ENCODE data around the gene AJM1. TPM values are rescaled to one million over a fixed set of nuclear protein-coding genes. Genes with fewer than 3 reads are reported as not detected.

The AJM1 gene
- total RNA-seq, 1 experiment from 2014 or later, result 3.6 TPM

DNA sequence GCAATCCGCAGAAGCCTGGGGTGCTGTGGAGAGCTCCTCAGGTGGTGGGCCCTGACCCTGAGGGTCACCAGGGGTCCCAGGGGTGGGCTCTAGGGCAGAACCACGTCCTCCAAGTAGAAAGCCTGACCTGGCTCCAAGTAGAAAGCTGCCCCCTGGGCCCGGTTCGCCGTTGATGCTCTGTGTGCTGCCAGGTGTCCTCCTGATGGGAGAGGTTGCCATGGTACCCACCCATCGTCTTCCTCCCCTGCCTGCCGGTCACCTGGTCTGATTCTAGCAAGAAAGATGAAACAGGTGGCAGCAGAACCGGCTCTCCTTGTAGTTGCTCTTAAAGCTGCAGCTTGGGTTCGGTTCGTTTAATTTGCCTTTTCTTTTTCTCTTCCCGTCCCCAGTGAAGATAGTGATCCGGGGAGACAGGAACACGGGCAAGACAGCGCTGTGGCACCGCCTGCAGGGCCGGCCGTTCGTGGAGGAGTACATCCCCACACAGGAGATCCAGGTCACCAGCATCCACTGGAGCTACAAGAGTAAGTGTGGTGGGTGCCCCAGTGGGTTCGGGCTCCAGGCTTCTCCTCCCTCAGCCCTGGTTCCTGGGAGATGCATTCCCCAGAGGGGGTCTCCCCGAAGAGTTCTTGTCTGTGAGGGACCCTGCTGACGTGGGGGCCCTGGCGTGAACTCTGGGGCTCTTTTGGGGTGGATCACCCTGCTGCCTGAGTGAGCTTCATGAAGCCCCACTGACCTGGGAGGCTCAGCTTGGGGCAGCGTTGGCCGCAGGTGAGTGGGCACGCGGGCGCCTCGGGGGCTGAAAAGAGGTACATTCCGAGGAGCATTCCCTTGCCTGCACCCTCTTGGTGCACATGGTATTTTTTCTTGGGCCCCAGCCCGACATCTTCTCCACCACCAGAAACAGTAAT lies 18.9 kb upstream of the AJM1 start:
- TF ChIP-seq, protein P1, sequence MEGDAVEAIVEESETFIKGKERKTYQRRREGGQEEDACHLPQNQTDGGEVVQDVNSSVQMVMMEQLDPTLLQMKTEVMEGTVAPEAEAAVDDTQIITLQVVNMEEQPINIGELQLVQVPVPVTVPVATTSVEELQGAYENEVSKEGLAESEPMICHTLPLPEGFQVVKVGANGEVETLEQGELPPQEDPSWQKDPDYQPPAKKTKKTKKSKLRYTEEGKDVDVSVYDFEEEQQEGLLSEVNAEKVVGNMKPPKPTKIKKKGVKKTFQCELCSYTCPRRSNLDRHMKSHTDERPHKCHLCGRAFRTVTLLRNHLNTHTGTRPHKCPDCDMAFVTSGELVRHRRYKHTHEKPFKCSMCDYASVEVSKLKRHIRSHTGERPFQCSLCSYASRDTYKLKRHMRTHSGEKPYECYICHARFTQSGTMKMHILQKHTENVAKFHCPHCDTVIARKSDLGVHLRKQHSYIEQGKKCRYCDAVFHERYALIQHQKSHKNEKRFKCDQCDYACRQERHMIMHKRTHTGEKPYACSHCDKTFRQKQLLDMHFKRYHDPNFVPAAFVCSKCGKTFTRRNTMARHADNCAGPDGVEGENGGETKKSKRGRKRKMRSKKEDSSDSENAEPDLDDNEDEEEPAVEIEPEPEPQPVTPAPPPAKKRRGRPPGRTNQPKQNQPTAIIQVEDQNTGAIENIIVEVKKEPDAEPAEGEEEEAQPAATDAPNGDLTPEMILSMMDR (IDR thresholded peaks at IDR 0.05; ENCODE audit: insufficient read depth in 1 of 2, low read depth in 1 of 2, low read length in 1 of 2, severe bottlenecking in 1 of 2, unreplicated experiment in 1 of 2), result no peak

GRCh38 chr9:136824496-136825225 lies 17.6 kb upstream of the AJM1 start:
- Mint-ChIP-seq H3K4me1 (ENCODE audit: low read depth, unreplicated experiment) (no peaks in the 10 kb centered on the region), H3K27ac (ENCODE audit: unreplicated experiment) (no peak overlapping the region), H3K9me3 (ENCODE audit: unreplicated experiment) (no peaks in the 10 kb centered on the region), H3K27me3 (ENCODE audit: insufficient read depth, unreplicated experiment) (no peaks in the 10 kb centered on the region), H3K4me3 (ENCODE audit: unreplicated experiment) (no peak overlapping the region), H3K36me3 (ENCODE audit: insufficient read depth, unreplicated experiment) (peaks cover 73% of the 10 kb centered on the region)
- POLR2A ChIA-PET, result no interaction called here
- Histone ChIP-seq H3K27me3 (replicated peaks; ENCODE audit: control insufficient read depth, insufficient read depth, low read length) (no peaks in the 10 kb centered on the region), H3K4me1 (no peaks in the 10 kb centered on the region), H3K36me3 (ENCODE audit: control insufficient read depth, insufficient read depth, low read length) (peaks cover 2% of the 10 kb centered on the region), H3K9me3 (no peaks in the 10 kb centered on the region), H3K4me3 (ENCODE audit: low read depth, low read length) (no peak overlapping the region)
- BruUV-seq (replicated peaks), result no TSS peak
- TF ChIP-seq, protein P1 (IDR thresholded peaks at IDR 0.05; ENCODE audit: insufficient read depth in 1 of 2, low read depth in 1 of 2, low read length in 1 of 2, severe bottlenecking in 1 of 2, unreplicated experiment in 1 of 2), result no peak
- DNase-seq, result no peak
- CTCF ChIA-PET, result no interaction called here
- intact Hi-C loops (cut with micrococcal nuclease; ENCODE audit: unreplicated experiment), result no loop called here

More for the DNA sequence above, 18.9 kb upstream of the AJM1 start:
- Histone ChIP-seq H3K27me3 (replicated peaks; ENCODE audit: control insufficient read depth, insufficient read depth, low read length) (no peaks in the 10 kb centered on the region), H3K4me3 (ENCODE audit: low read depth, low read length) (no peak overlapping the region), H3K9me3 (no peaks in the 10 kb centered on the region), H3K4me1 (no peaks in the 10 kb centered on the region), H3K36me3 (ENCODE audit: control insufficient read depth, insufficient read depth, low read length) (no peaks in the 10 kb centered on the region; the same call in 1 of the 2 replicates)
- BruUV-seq (replicated peaks), result no TSS peak
- H3K27me3 Mint-ChIP-seq (ENCODE audit: insufficient read depth, unreplicated experiment), result no peaks in the 10 kb centered on the region
- peaks cover 70% of the 10 kb centered on the region for H3K36me3 Mint-ChIP-seq (ENCODE audit: insufficient read depth, unreplicated experiment)
- no peak overlapping the region for H3K27ac Mint-ChIP-seq (ENCODE audit: unreplicated experiment)
- no peaks in the 10 kb centered on the region for H3K9me3 Mint-ChIP-seq (ENCODE audit: unreplicated experiment)
- H3K4me1 Mint-ChIP-seq (ENCODE audit: low read depth, unreplicated experiment), result no peaks in the 10 kb centered on the region
- DNase-seq, result no peak
- CTCF ChIA-PET, result interaction anchor here (0.6 to 1.8 kb wide), 4 partner anchors 17 to 244 kb away, joined by 4 to 8 read pairs (median 4); partner anchors contain the start of gene AJM1
- POLR2A ChIA-PET, result no interaction called here
- intact Hi-C loops (cut with micrococcal nuclease; ENCODE audit: unreplicated experiment), result no loop called here
- no peak overlapping the region for H3K4me3 Mint-ChIP-seq (ENCODE audit: unreplicated experiment)
